Mucosa of gallbladder (tissue), 1 donor: ENCODE measurements around the gene SBF2. TPM values are rescaled to one million over a fixed set of nuclear protein-coding genes. Genes with fewer than 3 reads are reported as not detected.
"Not testable (repeated sequence)": the region's sequence is repeated elsewhere in the genome, so short reads cannot be mapped to it uniquely, and the experiment has no call there.

ENCODE experiments used
- DNase-seq: peaks from one replicate; pipeline ENCODE4 v3.0.0-alpha.2; 2020; ENCODE audit warnings: low spot score
- total RNA-seq: library from RNA; stranded (reverse); gene quantifications from one replicate; pipeline ENCODE4 v1.2.1, GENCODE V29; 2021
- donor health status: DM: no; HTN: no; CAD: no.

SBF2 gene
- total RNA-seq, 1 donor from 2014 or later: 53.1 TPM

DNA sequence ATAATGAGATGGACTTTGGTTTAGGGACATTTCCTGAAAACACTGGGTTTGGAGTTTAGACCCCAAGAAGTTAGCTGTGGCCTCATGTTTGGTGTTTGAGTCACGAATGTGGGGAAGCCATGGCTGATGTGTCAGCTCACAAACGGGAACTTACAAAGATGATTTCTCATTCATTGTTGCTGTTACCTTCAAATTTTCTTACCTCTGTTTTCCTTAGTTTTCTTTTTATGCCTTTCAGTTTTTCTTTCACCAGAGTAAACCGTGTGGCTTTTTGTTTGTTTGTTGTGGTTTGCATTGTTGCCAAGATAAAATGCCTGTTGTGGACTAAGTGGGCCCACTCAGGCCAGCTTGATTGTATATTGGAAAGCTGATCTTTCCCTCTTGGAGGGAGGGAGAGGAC, 541.0 kb downstream of the SBF2 start:
- no peak for DNase-seq

DNA sequence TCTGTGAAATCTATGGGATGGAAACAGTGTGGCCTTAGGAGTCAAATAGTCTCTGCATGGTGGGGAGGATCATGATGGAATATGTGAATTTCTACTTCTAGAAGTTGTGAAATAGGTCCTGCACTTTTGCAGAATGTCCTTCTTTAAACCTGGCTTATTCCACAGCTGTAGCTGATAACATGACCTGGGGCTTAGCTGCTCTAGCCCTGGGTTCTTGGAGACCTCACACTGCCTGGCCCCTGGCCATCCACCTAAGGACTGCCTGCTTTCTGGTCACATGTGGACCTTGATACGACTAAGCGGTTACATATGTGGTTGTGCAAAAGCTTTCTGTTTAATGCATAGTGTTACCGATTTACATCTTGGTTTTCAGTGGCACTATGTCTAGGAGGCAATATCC, 541.9 kb downstream of the SBF2 start:
- no peak for DNase-seq

DNA sequence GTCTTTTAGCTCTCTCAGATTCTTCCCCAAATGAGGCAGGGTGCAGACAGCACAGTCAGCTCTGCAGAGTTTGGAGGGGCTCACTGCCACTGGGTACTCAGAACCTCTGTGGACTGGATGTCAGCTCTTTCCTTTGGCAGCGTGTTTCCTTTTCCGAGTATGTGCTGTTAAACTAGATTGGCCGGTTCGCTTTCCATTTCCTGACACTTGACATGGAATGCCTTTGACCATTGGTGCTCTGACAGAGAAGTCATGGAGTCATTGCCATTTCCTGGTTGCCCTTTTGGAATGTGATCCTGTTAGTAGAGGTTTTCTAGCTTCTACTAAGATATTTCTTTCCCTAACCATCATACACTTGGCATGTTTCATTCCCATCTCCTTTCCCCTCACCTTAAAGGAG, 543.5 kb downstream of the SBF2 start:
- DNase-seq: no peak

DNA sequence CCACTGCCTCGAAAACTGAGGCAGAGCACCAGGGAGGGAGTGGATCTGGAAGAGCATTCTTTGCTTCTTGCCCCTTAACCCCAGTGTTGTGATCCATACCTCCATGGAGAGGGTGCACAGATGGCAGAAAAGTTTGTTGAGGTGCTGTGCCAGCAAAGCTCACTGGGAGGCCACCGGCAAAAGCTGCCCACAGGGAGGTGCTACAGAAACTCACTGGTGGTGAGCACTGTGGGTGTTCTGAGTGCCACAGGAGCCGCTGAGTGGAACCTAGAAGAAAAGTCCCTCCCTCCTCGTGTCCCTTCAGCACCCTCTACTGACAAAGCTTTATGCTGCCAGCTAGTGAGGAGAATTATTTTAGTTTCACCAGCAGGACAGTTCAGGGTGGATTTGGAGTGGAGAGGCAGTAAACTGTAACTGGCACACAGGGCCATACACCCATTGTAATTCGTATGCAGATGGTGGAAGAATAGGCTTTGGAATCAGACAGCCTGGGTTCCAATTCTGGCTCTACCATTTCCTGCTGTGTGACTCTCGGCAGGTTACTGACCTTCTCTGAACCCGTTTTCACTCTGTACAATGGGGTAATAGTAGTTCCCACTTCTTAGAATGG, 545.6 kb downstream of the SBF2 start:
- DNase-seq: peak; percentile 46

DNA sequence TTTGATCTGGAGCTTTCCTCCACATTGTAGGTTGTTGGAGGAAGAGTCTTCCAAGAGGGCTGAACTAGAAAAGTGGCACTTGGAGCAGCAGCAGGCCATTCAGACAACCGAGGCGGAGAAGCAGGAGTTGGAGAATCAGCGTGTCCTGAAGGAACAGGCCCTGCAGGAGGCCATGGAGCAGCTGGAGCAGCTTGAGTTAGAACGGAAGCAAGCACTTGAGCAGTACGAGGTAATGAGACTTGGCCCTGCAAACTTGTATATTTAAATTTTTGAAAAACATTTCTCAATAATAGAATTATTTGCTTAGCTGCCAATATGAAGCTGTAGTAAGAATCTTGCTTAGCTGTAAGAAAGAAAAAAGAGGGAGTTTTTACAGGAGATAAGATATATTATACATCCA, 546.2 kb downstream of the SBF2 start:
- no peak for DNase-seq

DNA sequence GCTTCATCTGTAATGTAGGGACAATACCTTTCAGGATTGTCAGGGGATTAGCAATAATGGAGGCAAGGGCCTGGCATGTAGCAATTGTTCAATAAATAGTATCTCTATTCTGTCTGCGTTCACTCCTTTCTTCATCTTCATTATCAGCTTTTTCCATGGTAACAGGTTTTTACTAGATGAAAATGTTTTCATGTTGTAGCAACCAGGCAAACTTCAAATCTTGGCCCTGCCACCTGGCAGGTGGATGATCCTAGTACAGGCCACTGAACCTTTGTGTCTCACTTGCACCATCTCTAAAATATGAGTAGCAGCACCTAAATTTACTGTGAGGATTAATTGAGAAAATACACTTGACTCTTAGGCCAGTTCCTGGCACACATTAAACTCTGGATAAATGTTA, 546.8 kb downstream of the SBF2 start:
- no peak for DNase-seq

DNA sequence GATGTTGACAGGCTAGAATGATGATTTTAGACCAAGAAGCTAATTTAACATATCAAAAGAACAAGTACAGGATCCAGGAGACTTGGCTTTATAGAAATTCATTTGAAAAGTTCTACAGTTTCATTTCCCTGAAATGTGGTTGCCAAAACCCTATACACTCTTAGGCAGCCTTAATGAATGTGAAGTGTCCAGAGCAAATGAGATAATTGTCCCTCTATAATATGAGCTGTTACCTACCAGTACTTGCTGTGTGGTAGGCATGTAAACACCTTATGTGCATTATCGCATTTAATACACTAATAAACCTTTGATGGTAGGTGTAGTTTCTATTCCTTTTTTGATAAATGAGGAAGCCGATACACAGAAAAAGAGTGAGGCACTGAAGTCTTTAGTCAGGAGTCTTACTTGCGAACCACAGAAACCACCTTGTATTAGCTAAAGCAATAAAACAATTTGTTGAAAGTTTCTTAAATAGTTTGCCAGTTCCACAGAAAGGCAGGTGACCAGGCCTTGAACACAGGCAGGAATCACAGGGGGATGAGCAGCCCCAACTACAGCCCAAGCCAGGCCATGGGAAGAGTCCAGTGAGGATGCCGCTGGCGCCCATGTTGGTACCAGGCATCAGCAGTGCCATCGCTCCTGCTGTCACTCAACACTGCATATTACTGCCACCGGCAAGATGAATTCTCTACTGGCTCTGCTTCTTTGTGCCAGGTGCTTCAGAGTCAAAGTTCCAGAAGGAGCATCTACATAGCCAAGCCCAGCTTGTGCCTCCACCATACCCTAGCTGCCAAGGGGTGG, 548.4 kb downstream of the SBF2 start:
- no peak for DNase-seq

DNA sequence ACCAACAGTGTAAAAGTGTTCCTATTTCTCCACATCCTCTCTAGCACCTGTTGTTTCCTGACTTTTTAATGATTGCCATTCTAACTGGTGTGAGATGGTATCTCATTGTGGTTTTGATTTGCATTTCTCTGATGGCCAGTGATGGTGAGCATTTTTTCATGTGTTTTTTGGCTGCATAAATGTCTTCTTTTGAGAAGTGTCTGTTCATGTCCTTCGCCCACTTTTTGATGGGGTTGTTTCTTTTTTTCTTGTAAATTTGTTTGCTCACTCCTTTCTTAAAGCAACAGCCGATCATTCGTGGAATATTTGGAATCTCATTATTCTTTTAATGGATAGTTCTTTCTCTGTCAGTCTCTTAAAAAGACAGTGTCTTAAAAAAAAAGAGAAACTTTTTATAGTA, 550.5 kb downstream of the SBF2 start:
- not testable (repeated sequence) for DNase-seq

DNA sequence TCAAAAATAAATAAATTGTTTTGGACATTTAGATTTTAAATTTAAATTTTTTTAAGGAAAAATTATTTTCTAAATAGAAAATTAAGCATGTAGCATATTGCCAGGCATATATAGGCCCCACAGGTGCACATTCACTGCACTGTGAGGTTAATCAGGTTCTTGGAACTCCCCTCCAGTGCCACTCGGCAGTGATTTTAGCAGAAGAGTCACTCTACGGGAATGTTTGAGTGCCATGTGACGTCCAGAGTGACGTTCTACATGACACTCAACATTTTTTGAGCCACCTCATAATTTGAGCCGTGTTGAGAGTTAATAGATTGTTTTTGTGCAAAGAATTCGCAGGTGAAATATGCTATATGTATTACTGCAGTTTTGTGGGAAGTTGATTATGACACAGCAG, 552.8 kb downstream of the SBF2 start:
- no peak for DNase-seq

DNA sequence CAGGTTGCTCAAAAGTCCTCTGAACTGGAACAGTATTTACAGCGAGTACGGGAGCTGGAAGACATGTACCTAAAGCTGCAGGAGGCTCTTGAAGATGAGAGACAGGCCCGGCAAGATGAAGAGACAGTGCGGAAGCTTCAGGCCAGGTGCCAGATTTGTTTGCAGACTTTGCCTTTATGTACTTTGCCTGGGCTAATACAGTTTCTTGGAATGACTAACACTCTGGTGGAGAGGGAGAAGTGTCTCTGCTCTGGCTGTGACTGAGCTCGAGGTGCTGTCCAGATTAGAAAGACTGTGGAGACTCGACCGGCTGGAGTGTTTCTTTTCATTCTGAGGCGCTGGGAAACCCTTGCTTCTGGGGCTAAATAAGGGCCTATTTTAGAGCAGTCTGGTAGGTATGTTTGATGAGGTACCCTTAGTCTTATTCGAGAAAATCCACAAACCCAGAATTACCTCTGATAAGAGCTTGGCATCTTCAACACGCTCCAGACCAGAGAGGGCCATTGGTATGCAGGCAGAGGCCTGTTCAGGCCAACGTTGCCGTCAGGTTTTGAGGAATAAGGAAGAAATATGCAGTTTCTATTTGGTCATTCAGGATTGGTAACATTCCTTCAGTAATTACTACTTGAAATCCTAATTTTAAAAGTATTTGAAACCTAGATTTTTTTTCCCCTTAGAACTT, 553.7 kb downstream of the SBF2 start:
- DNase-seq: peak; percentile 44

GRCh38 chr11:9739123-9739900, 554.7 kb downstream of the SBF2 start:
- DNase-seq: no peak

DNA sequence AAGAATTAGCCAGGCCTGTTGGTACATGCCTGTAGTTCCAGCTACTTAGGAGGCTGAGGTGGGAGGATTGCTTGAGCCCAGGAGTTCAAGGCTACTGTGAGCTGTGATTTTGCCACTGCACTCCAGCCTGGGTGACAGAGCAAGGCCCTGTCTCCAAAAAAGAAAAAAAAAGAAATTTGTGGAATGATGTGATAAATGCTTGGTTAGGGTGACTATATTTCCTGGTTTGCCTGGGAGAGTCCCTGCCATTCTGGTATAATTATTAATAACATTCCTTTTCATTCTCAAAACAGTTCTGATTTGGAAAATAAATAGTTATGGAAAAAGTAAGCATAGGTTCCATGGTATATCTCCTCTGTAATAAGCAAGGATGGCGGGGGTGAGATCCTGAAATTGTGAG, 555.3 kb downstream of the SBF2 start:
- DNase-seq: no peak

DNA sequence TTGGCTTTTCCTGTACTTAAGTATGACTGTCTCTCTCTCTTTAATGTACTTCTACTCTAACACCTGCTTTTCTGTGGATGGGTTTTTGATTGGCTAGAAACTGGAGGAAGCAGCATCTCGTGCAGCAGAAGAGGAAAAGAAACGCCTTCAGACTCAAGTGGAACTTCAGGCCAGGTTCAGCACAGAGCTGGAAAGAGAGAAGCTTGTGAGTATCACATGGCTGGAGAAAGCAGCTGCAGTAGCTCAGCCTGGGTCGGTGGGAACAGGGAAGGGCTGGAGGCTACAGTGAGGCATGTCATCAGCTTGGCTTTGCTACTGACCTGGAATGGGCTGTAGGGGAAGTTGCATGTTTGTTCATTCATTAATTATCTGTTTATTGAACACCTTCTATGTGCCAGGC, 555.9 kb downstream of the SBF2 start:
- DNase-seq: peak; percentile 49

DNA sequence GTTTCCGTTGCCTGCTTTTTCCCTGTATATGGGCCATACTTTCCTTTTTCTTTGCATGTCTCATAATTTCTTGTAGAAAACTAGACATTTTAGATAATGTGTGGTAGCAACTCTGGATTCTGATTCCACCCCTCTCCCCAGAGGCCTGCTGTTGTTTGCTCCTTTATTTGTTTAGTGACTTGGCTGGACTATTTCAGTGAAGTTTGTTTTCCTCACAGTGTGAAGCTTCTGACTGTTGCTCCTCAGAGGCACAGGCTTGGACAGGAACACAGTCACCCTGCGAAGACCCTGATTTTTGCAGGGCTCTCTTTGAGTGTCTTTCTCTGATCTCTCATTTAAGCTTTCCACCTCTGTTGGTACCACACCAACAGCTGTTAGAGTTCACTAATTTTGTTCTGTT, 557.7 kb downstream of the SBF2 start:
- DNase-seq: no peak

DNA sequence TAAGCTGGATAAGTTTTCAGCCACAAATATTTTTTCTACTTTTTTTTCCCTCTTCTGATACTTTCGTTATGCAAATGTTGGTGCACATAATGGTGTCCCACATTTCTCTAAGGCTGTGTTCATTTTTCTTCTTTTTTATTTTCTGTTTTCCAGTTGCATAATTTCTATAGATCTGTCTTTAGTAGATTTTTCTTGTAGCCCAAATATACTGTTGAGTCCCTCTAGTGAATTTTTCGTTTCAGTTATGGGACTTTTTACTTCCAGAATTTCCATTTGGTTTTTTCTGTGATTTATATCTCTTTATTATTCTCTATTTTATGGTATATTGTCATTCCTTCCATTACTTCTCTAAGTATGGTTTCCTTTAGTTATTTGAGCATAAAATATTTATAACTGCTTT, 558.1 kb downstream of the SBF2 start:
- no peak for DNase-seq

- DNase-seq: no peak
Measured at GRCh38 chr11:9735236-9735635, 558.8 kb downstream of the SBF2 start.

- no peak for DNase-seq
Measured at GRCh38 chr11:9733212-9733611, 560.8 kb downstream of the SBF2 start.

GRCh38 chr11:9732453-9732852, 561.6 kb downstream of the SBF2 start:
- no peak for DNase-seq

DNA sequence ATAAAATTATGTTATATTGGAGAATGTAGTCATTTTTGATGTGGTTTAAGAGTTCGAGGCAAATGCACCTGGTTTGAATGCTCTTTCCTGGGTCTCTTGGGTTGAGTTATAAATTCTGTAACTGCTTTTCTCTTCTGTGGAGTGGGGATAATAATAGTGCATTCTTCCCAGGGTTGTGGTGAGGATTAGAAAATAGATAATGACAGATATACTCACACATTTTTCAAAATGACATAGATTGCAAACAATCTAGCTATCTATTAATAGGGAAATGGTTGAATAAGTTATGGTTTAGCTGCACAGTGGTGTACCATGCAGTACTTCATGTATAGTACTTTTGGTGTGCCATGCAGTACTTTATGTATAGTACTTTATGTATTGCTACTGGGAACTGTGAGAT, 562.8 kb downstream of the SBF2 start:
- DNase-seq: no peak
